ENCODE data around the gene AHCYL2. TPM values are rescaled to one million over a fixed set of nuclear protein-coding genes. Genes with fewer than 3 reads are reported as not detected.

The AHCYL2 gene
- total and polyA plus RNA-seq, 5 experiments from 2014 or later = 5.9 to 19.3 (median 10.6) TPM

GRCh38 chr7:129373651-129374428 is 149.0 kb downstream of the AHCYL2 start:
- peaks cover 0 to 15% (median 7%) of the 10 kb centered on the region in 4 donors for H3K4me1 Mint-ChIP-seq
- H3K4me3 Mint-ChIP-seq = no peak overlapping the region
- no peaks in the 10 kb centered on the region for H3K9me3 Mint-ChIP-seq
- H3K36me3 Mint-ChIP-seq = peaks cover 0 to 2% (median 0%) of the 10 kb centered on the region in 3 donors
- no peak for DNase-seq
- no peak overlapping the region for H3K27ac Mint-ChIP-seq
- POLR2A ChIA-PET = no interaction called here
- no peaks in the 10 kb centered on the region for H3K27me3 Mint-ChIP-seq
- no peak for ATAC-seq

GRCh38 chr7:129375141-129375938 is 150.5 kb downstream of the AHCYL2 start:
- Mint-ChIP-seq H3K4me3 (no peak overlapping the region), H3K36me3 (peaks cover 0 to 11% (median 0%) of the 10 kb centered on the region in 3 donors), H3K4me1 (peaks cover 0 to 10% (median 7%) of the 10 kb centered on the region in 4 donors), H3K9me3 (no peaks in the 10 kb centered on the region), H3K27me3 (no peaks in the 10 kb centered on the region), H3K27ac (peak overlapping the region in 1 of 10 donors; percentile 34)
- DNase-seq (no peak), ATAC-seq (no peak)
- POLR2A ChIA-PET = no interaction called here

- no peaks in the 10 kb centered on the region for H3K9me3 Mint-ChIP-seq
- POLR2A ChIA-PET = interaction anchor here (0.6 kb wide), 1 partner anchor 386 kb away, joined by 5 read pairs; no protein-coding TSS in a partner anchor
- ATAC-seq = peak; percentile 53 to 71
- no peak overlapping the region for H3K4me3 Mint-ChIP-seq
- H3K27me3 Mint-ChIP-seq = no peaks in the 10 kb centered on the region
- DNase-seq = peak in 9 of 10 donors; percentile 3 to 63 (median 18)
- H3K27ac Mint-ChIP-seq = peak overlapping the region in 1 of 10 donors; percentile 27
- peaks cover 0 to 10% (median 7%) of the 10 kb centered on the region in 4 donors for H3K4me1 Mint-ChIP-seq
- H3K36me3 Mint-ChIP-seq = peaks cover 0 to 15% (median 4%) of the 10 kb centered on the region in 3 donors
Observed at GRCh38 chr7:129376076-129376777, 151.4 kb downstream of the AHCYL2 start.

- ATAC-seq = no peak
Observed at GRCh38 chr7:129376778-129377700, 152.2 kb downstream of the AHCYL2 start.

GRCh38 chr7:129381710-129382484 is 157.1 kb downstream of the AHCYL2 start:
- Mint-ChIP-seq H3K27ac (peak overlapping the region in 1 of 10 donors; percentile 65), H3K4me3 (no peak overlapping the region), H3K4me1 (peaks cover 0 to 5% (median 2%) of the 10 kb centered on the region in 4 donors), H3K9me3 (no peaks in the 10 kb centered on the region), H3K36me3 (peaks cover 6 to 45% (median 7%) of the 10 kb centered on the region in 3 donors), H3K27me3 (no peaks in the 10 kb centered on the region)
- no peak for ATAC-seq
- no peak for DNase-seq
- POLR2A ChIA-PET = no interaction called here

More at GRCh38 chr7:129376778-129377700, 152.2 kb downstream of the AHCYL2 start:
- H3K4me3 Mint-ChIP-seq = no peak overlapping the region
- no peak for DNase-seq
- no peaks in the 10 kb centered on the region for H3K9me3 Mint-ChIP-seq
- H3K27me3 Mint-ChIP-seq = no peaks in the 10 kb centered on the region
- POLR2A ChIA-PET = no interaction called here
- H3K27ac Mint-ChIP-seq = no peak overlapping the region
- peaks cover 0 to 21% (median 7%) of the 10 kb centered on the region in 3 donors for H3K36me3 Mint-ChIP-seq
- H3K4me1 Mint-ChIP-seq = peaks cover 0 to 10% (median 7%) of the 10 kb centered on the region in 4 donors

GRCh38 chr7:129383542-129384132 is 158.8 kb downstream of the AHCYL2 start:
- H3K4me3 Mint-ChIP-seq = no peak overlapping the region
- H3K9me3 Mint-ChIP-seq = no peaks in the 10 kb centered on the region
- H3K4me1 Mint-ChIP-seq = no peaks in the 10 kb centered on the region
- H3K27ac Mint-ChIP-seq = peak overlapping the region in 1 of 10 donors; percentile 7
- DNase-seq = no peak
- no peaks in the 10 kb centered on the region for H3K27me3 Mint-ChIP-seq
- H3K36me3 Mint-ChIP-seq = peaks cover 6 to 59% (median 7%) of the 10 kb centered on the region in 3 donors
- no peak for ATAC-seq
- POLR2A ChIA-PET = no interaction called here

- peaks cover 6 to 63% (median 7%) of the 10 kb centered on the region in 3 donors for H3K36me3 Mint-ChIP-seq
- H3K4me3 Mint-ChIP-seq = no peak overlapping the region
- H3K27me3 Mint-ChIP-seq = no peaks in the 10 kb centered on the region
- POLR2A ChIA-PET = no interaction called here
- ATAC-seq = no peak
- no peak for DNase-seq
- no peak overlapping the region for H3K27ac Mint-ChIP-seq
- no peaks in the 10 kb centered on the region for H3K4me1 Mint-ChIP-seq
- no peaks in the 10 kb centered on the region for H3K9me3 Mint-ChIP-seq
Observed at GRCh38 chr7:129385116-129385515, 160.3 kb downstream of the AHCYL2 start.

- Mint-ChIP-seq H3K27ac (no peak overlapping the region), H3K4me3 (no peak overlapping the region), H3K9me3 (no peaks in the 10 kb centered on the region), H3K36me3 (peaks cover 6 to 63% (median 6%) of the 10 kb centered on the region in 3 donors), H3K4me1 (no peaks in the 10 kb centered on the region), H3K27me3 (no peaks in the 10 kb centered on the region)
- ATAC-seq (no peak), DNase-seq (no peak)
- POLR2A ChIA-PET = no interaction called here
Observed at GRCh38 chr7:129385598-129385997, 160.8 kb downstream of the AHCYL2 start.

GRCh38 chr7:129386506-129386905 is 161.7 kb downstream of the AHCYL2 start:
- Mint-ChIP-seq H3K27ac (peak overlapping the region in 1 of 10 donors; percentile 8), H3K27me3 (no peaks in the 10 kb centered on the region), H3K36me3 (peaks cover 5 to 63% (median 6%) of the 10 kb centered on the region in 3 donors), H3K9me3 (no peaks in the 10 kb centered on the region), H3K4me3 (no peak overlapping the region), H3K4me1 (no peaks in the 10 kb centered on the region)
- DNase-seq (no peak), ATAC-seq (no peak)
- POLR2A ChIA-PET = no interaction called here

- peaks cover 1 to 65% (median 6%) of the 10 kb centered on the region in 3 donors for H3K36me3 Mint-ChIP-seq
- no peaks in the 10 kb centered on the region for H3K4me1 Mint-ChIP-seq
- no peaks in the 10 kb centered on the region for H3K27me3 Mint-ChIP-seq
- H3K4me3 Mint-ChIP-seq = no peak overlapping the region
- no peak overlapping the region for H3K27ac Mint-ChIP-seq
- no peaks in the 10 kb centered on the region for H3K9me3 Mint-ChIP-seq
- ATAC-seq (no peak), DNase-seq (no peak)
- POLR2A ChIA-PET = no interaction called here
Observed at GRCh38 chr7:129387537-129387936, 162.7 kb downstream of the AHCYL2 start.
